ENCODE data around the gene CFAP46.

Gene CFAP46

GRCh38 chr10:132762267-132762666, 180.1 kb downstream of the CFAP46 start:
- no peak for DNase-seq

GRCh38 chr10:132761395-132762060, 180.8 kb downstream of the CFAP46 start:
- no peak for DNase-seq

- DNase-seq, result no peak
Observed at GRCh38 chr10:132758865-132759264, 183.5 kb downstream of the CFAP46 start.
